Airway epithelial cell (primary cell): ENCODE data around the gene RASSF10. TPM values are rescaled to one million over a fixed set of nuclear protein-coding genes. Genes with fewer than 3 reads are reported as not detected.

Experiments
- total RNA-seq: library from RNA; depleted of rRNA; stranded (reverse); fragments of >200 nt; gene quantifications from 2 replicates; pipeline ENCODE4 v1.2.3, GENCODE V29; 2015

RASSF10 gene
- 6.5 and 8.9 TPM in 2 replicates for total RNA-seq

GRCh38 chr11:13008625-13009475 is at the start of gene RASSF10:
Gene RASSF10, plus strand, starts transcription at chr11:13009316. Its CDS starts 261 bp downstream, at chr11:13009577.

